SH-SY5Y (cell line): Measurements from ENCODE around the gene ARHGAP24.

Source experiments
- GATA2 ChIP-seq: IDR thresholded peaks from 2 replicates; pipeline ENCODE4 v1.6.1; 2011; ENCODE audit warnings: mild to moderate bottlenecking, low read depth, low read length
- GATA3 ChIP-seq: IDR thresholded peaks from 2 replicates; pipeline ENCODE4 v1.6.1; 2011; ENCODE audit warnings: low read depth, mild to moderate bottlenecking, low read length, moderate library complexity

DNA sequence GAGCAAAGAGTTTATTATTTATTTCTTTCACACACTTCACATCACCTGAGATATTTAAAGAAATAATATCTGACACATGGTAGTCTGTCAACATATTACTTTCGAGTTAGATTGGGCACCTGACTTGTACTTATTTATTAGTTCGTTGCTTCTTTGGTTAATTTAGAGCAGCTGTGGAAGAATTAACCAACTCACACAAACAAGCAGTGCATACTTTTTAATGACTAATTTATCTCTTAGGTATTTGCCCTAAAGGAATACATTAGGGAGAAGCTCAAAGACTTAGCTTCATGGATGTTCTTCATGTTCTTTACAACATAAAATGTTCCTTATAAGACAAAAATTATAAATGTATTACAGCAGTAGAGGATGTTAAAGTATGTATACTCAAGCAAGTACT lies 242.9 kb downstream of the ARHGAP24 start:
- TF ChIP-seq GATA2 (no peak), GATA3 (no peak)
